A204.1 (cell line): Measurements from ENCODE around the gene CPXCR1.
"Not testable (repeated sequence)": the region's sequence is repeated elsewhere in the genome, so short reads cannot be mapped to it uniquely, and the experiment has no call there.

Source experiments
- FAIRE-seq: peaks from 2 replicates; lab custom pipeline; 2012; peaks lifted over from hg19 to GRCh38; lab: Jason Lieb, UNC

CPXCR1 gene

DNA sequence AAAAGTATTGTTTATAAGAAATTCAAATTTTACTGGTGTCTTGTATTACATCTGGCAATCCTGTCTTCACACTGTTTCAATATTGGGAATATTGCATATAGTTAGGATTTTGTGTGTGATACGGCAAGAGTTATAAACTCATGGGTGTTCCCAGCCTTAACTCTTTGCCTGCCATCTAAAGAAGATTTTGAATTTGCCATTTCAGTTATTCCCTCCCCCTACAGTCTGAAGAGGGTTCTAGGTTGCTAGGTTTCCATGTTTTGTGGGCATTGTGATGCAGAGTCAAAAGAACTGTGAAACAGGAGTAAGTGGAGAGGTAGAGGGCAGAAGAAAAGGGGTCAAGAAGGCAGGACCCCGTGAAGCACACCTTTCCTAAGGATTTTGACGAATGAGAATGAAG, at the start of gene CPXCR1:
Gene CPXCR1, plus strand, starts transcription at position 301 of the 400 bp plus-strand sequence. CDS start 6,190 bp downstream, outside the sequence.
- no peak for FAIRE-seq

DNA sequence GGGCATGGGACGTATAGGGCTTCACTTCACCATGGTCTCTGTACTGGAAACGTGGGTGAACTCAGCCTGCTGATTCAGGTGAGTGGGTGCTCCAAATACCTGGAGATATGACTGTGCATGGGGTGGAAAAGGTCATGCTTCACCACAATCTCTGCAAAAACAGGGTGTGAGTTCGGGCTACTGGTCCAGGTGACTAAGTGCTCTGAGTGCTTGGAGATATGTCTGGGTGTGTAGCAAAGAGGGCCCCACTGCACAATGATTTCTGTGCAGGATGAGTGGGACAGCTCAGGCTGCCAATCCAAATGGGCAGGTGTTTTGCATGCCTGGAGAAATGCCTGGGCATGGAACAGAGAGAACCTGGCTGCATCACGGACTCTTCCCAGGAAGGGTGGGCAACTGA, 11.2 kb upstream of the CPXCR1 start:
- FAIRE-seq: no peak

DNA sequence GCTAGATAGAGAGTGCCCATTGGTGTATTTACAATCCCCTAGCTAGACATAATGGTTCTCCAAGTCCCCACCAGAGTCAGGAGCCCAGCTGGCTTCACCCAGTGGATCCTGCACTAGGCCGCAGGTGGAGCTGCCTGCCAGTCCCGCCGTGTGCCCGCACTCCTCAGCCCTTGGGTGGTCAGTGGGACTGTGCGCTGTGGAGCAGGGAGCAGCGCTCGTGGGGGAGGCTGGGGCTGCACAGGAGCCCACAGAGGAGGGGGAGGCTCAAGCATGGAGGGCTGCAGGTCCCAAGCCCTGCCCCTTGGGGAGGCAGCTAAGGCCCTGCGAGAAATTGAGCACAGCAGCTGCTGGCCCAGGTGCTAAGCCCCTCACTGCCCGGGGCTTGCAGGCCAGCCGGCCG, 810 bp upstream of the CPXCR1 start:
- FAIRE-seq: not testable (repeated sequence)

DNA sequence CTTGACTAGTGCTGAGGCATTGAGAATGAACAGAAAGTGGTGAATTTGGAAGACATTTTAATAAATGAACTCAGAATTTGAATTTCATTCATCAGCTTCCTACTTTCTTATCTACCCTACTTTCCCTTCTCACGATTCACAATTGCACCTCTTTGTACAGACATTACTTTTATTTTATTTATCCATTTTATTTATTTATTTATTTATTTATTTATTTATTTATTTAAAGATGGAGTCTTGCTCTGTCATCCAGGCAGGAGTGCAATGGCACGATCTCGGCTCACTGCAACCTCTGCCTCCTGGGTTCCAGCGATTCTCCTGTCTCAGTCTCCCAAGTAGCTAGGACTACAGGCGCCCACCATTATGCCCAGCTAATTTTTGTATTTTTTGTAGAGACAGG, 5.3 kb downstream of the CPXCR1 start:
- not testable (repeated sequence) for FAIRE-seq

DNA sequence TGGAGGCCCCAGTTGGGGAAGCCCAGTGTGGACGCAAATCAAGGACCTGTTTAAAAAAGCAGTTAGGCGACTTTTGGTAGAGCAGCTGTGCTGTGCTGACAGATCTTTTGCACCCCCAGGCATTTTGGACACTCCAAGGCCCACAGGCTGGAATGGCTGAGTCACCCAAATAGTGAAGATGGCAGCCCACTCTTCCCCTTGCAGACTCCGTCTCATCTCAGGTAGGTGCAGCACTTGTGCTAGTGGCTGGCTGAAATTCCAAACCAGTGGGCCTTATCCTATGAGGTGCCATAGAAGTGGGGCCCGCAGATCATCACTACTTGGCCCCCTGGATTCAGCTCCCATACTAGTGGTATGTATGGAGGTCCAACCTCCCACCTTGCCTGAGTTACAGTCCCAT, 42.8 kb downstream of the CPXCR1 start:
- FAIRE-seq: no peak
